ENCODE results near the gene PFKFB3.
"Not testable (repeated sequence)": the region's sequence is repeated elsewhere in the genome, so short reads cannot be mapped to it uniquely, and the experiment has no call there.

PFKFB3 gene

GRCh38 chr10:6275022-6275997 is 72.6 kb downstream of the PFKFB3 start:
- ATAC-seq: peak; percentile 87 to 89

DNA sequence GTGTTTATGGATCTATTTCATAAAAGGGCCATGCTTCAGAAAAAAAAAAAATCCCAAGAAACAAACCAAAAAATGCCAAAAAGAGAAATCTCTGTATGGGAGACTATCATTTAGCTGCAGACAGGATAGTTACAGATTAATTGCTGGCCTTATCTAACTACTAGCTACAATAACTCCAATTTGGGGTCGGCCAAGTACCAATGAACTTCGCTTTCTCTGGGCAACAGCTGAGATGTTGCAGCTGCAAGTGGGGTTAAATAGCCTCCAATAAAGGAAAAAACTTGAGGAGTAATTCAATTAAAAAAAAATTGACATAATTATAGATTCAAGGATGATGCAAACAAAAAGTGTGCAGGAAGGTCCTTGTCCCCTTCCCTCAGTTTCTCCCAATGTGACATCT is 73.6 kb downstream of the PFKFB3 start:
- no peak for ATAC-seq

GRCh38 chr10:6278519-6279120 is 75.9 kb downstream of the PFKFB3 start:
- ATAC-seq: no peak

DNA sequence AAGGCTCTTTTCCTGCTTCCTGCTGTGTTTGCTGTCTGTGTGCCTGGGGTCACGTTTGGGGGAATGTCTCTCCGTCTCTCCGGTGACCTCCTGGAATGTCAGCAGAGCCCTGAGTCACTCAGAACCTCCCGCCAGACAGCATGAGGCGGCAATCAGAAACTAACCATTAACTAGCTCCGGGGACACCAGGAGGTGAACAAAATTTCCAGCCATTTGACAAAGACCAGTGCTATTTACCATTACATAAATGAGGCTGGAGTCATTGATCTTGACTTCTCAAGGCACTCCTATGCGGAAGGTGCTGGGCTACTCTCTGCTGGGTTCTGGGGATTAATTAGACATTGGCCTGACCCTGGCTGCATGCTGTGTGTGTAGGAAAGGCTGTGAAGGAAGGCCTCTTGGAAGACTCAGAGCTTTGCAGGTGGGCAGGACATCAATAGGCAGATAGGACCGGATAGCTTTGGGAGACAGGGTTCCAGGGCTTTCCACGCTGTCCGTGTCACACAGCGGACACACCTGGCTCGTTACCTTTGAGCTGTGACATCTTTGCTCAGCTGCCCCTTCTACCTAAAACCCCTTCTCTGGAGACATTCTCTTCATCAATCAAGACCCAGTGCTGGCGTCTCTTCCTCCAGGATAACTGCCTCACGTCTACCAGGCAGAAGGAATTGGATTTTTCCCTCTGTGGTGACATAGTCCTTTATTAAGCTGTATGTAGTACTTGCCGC is 77.0 kb downstream of the PFKFB3 start:
- no peak for ATAC-seq

DNA sequence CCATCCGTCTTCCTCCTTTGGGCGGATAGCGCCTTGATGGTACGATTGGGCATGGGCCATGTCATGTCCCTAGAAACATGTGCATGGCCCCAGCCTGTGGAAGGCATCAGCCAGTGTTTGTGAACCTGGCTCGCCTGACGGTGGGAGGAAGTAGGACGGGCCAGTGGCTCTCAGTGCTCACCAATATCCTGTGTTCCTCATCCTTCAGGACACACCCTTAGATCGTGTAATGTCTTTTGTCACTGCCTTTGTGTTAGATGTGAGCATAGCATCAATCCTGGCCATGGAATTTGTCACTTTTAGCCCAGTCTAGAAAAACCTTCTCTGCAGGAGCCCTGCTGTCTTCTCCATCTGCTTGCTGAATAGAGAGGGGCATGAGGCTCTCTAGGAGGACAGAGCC is 77.6 kb downstream of the PFKFB3 start:
- ATAC-seq: no peak

- ATAC-seq: no peak
Measured at GRCh38 chr10:6282454-6282958, 79.8 kb downstream of the PFKFB3 start.

DNA sequence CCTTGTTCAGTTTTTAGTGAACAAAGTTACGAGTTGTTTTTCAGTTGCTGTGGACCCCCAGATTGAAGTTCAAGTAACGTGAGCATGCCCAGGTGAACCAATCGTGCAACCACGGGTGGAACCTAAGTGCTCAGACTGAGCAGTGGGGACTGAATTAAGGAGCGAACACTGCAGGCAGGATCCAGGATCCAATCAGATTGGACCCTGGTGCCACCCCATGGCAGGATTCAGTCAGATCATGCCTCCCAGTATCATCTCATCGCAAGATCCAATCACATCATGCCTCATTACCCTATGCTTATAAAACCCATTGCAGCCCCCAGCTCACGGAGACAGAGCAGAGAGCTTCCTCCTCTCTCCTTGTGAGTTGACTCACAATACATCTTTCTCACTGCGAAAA is 80.9 kb downstream of the PFKFB3 start:
- no peak for ATAC-seq

DNA sequence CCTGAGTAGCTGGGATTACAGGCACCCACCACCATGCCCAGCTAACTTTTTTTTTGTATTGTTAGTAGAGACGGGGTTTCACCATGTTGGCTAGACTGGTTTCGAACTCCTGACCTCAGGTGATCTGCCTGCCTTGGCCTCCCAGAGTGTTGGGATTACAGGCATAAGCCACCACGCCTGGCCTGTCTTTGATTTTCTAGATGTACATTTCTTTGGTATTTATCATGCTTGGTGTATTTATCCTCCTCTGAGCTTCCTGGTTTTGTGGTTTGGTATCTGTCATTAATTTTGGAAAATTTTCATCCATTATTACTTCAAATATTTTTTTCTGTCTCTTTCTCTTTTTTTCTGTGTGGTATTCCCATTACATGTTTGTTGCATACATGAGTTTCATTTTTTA is 87.9 kb downstream of the PFKFB3 start:
- ATAC-seq: not testable (repeated sequence)

DNA sequence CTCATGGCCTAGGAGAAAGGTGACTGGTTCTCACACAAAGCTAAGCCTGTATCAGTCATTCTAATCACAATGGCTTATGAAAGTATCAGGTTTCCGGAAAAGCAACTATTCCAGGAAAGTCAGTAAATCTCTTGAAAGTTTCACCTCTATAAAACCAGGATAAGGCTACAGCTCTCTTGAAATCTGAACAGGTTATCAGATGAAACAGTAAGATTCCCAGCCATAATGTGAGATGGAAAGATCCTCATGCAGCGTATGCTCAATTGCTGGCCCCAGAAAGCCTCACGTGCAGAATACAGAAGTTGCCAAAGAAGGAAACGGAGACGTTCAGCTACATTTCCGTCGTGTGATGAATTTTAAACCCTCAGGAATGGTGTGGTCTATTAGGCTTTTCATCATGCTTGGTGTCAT is 90.0 kb downstream of the PFKFB3 start:
- no peak for ATAC-seq

DNA sequence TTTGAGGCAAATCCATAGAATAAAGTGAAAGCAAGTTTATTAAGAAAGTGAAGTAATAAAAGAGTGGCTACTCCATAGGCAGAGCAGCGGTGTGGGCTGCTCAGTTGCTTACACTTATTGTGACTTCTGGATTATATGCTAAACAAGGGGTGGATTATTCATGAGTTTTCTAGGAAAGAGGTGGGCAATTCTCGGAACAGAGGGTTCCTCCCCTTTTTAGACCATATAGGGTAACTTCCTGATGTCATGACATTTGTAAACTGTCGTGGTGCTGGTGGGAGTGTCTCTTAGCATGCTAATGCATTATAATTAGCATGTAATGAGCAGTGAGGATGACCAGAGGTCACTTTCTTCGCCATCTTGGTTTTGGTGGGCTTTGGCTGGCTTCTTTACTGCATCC is 93.7 kb downstream of the PFKFB3 start:
- not testable (repeated sequence) for ATAC-seq

DNA sequence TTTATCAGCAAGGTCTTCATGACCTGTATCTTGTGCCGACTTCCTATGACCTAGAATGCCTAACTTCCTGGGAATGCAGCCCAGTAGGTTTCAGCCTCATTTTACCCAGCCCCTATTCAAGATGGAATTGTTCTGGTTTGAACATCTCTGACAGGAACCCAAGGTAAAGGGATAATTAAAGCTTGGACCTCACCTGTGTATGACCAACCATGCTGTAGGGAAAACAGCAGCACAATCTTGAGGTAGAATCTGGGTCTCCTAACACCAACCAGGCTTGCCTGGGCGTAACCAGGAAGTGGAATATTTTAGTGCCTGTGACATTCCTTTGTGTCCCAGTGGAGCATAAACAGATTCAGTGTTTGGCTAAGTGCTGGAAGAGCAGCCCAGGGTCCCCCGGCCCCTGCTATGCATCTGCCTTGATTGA is 94.1 kb downstream of the PFKFB3 start:
- no peak for ATAC-seq

GRCh38 chr10:6297522-6297921 is 94.8 kb downstream of the PFKFB3 start:
- no peak for ATAC-seq

GRCh38 chr10:6297951-6298381 is 95.2 kb downstream of the PFKFB3 start:
- ATAC-seq: no peak

GRCh38 chr10:6298428-6298827 is 95.7 kb downstream of the PFKFB3 start:
- ATAC-seq: no peak

DNA sequence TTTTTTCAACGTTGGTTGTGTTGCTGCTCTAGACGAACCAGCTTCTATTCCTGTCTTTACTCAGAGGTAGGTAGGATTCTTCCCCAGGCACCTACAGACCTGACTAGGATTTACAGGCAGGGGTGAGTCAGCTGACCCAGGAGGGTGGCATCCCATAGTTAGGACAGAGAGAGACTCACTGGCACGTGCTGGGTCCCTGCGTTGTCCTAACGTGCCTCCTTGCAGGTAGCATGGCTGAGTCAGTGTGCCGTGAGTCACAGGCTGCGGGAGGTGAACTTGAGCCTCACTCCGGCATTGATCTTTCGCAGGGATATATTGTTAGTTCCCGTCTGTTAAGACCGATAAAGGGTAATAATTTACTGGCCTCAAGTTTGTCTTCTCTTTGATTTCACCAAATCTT is 96.5 kb downstream of the PFKFB3 start:
- ATAC-seq: no peak

- no peak for ATAC-seq
Measured at GRCh38 chr10:6299743-6300105, 97.0 kb downstream of the PFKFB3 start.

- ATAC-seq: peak; percentile 63 to 68
Measured at GRCh38 chr10:6300106-6300783, 97.5 kb downstream of the PFKFB3 start.

DNA sequence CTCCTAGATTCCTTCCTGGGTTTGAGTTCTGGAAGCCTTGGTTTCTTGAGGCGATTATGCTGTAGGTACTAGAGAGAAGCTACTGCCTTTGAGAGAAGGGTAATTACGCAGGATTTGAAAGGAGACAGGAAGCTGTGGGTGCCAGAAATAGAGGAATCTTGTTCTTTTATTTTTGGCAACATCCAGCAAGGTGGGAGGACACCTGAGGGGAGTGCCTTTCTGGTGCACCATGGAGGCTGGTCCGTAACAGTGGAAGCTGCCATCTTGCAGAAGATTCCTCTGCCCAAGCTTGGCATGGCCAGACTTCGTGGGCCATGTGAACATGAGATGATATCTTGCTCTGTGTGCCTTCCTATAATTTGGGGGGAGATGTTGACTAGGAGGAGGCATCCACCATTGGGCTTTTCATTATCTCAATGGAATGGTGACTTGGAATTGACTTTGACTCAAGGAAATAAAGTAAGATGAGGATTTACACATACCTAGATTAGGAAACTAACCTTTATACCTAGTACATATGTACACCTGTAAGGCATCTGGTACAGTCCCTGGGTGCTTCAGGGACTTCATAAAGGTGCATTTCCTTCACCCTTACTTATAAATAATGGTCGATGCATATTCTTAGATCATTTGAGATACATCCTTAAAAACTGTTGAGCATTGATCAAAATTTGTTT is 98.2 kb downstream of the PFKFB3 start:
- no peak for ATAC-seq

GRCh38 chr10:6301488-6302075 is 98.8 kb downstream of the PFKFB3 start:
- ATAC-seq: no peak
